ENCODE results near the gene ADCY2.

ADCY2 gene

DNA sequence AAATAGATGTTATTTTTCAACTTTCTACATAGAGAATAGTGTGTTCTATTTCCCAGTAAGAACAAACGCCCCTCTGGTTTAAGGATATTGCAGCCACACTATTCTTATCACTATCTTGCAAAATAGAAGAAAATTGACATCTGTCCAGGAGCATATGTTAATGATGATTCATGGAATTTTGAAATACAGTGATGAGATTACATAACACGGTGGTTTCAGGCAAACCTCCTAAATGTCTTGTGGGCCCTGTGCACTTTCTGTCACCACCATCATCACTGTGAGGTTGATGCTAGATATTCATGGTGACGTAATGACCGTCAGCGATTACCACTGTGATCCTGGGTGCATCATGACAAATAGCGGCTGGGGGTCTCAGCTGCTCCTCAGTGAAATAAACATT, 406.9 kb downstream of the ADCY2 start:
- no peak for DNase-seq (ENCODE audit: low read depth, low spot score)
- no peak overlapping the region for H3K4me3 ChIP-seq (ENCODE audit: low read depth, low read length)
- TF ChIP-seq, protein P1, sequence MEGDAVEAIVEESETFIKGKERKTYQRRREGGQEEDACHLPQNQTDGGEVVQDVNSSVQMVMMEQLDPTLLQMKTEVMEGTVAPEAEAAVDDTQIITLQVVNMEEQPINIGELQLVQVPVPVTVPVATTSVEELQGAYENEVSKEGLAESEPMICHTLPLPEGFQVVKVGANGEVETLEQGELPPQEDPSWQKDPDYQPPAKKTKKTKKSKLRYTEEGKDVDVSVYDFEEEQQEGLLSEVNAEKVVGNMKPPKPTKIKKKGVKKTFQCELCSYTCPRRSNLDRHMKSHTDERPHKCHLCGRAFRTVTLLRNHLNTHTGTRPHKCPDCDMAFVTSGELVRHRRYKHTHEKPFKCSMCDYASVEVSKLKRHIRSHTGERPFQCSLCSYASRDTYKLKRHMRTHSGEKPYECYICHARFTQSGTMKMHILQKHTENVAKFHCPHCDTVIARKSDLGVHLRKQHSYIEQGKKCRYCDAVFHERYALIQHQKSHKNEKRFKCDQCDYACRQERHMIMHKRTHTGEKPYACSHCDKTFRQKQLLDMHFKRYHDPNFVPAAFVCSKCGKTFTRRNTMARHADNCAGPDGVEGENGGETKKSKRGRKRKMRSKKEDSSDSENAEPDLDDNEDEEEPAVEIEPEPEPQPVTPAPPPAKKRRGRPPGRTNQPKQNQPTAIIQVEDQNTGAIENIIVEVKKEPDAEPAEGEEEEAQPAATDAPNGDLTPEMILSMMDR (IDR thresholded peaks at IDR 0.05; ENCODE audit: low read depth, low read length) = no peak
- in situ Hi-C loops (cut with HindIII; ENCODE audit: low sequenced_read_pairs) = no loop called here

DNA sequence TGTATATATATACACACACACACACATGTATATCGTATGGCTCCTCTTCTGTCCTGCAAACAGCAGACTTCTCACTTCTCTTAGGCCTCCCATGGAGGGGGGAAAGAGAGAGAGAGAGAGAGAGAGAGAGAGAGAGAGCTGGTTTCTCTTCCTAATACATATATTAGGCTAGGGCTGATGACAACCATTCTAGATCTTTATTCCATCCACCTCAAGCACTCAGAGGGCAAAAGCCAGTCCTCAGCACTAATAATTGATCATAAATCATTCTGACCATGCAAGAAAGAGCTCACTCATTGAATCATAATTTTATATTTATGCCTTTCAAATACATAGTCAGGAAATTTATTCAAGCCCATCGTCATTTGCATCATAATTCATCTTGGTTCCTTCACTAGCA, 408.0 kb downstream of the ADCY2 start:
- in situ Hi-C loops (cut with HindIII; ENCODE audit: low sequenced_read_pairs) = no loop called here
- TF ChIP-seq, protein P1 (IDR thresholded peaks at IDR 0.05; ENCODE audit: low read depth, low read length) = no peak
- H3K4me3 ChIP-seq (ENCODE audit: low read depth, low read length) = no peak overlapping the region
- DNase-seq (ENCODE audit: low read depth, low spot score) = no peak

DNA sequence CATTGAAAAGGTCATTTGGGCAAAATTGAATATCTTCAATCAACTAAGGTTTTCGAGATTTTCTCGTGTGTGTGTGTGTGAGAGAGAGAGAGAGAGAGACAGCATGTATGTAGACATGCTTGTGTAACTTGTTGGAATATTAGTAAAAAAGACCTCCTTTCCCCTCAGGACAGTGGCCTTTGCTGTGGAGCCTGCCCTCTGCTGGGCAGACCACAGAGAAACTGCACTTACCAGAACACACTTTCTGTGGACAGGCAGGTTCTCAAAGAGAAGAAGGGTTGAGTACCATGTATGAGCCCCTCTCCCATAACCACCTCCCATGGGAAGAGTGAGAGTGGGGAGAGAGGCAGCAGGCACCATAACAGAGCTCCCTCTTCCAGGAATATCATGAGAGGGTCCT, 409.4 kb downstream of the ADCY2 start:
- in situ Hi-C loops (cut with HindIII; ENCODE audit: low sequenced_read_pairs) = no loop called here
- no peak for DNase-seq (ENCODE audit: low read depth, low spot score)
- no peak overlapping the region for H3K4me3 ChIP-seq (ENCODE audit: low read depth, low read length)
- TF ChIP-seq, protein P1 (IDR thresholded peaks at IDR 0.05; ENCODE audit: low read depth, low read length) = peak; percentile 36

DNA sequence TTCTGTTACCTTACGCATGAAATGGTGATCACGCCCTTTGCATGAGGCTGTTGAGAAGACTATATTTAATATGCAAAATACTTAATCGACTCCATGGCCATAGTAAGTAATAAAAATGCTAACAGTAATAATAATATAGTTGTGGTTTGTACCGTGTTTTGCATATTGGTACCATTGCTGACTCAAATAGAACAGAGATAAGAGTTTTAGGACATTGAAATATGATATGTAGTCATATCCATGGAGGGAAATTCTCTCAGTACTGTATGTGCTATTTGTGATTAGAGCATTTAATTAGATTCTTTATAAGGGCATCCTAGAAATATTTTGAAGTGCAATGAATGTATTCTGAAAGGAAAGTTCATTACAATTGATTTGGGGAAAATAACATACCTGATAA, 413.1 kb downstream of the ADCY2 start:
- in situ Hi-C loops (cut with HindIII; ENCODE audit: low sequenced_read_pairs) = no loop called here
- no peak overlapping the region for H3K4me3 ChIP-seq (ENCODE audit: low read depth, low read length)
- TF ChIP-seq, protein P1 (IDR thresholded peaks at IDR 0.05; ENCODE audit: low read depth, low read length) = no peak
- DNase-seq (ENCODE audit: low read depth, low spot score) = no peak

DNA sequence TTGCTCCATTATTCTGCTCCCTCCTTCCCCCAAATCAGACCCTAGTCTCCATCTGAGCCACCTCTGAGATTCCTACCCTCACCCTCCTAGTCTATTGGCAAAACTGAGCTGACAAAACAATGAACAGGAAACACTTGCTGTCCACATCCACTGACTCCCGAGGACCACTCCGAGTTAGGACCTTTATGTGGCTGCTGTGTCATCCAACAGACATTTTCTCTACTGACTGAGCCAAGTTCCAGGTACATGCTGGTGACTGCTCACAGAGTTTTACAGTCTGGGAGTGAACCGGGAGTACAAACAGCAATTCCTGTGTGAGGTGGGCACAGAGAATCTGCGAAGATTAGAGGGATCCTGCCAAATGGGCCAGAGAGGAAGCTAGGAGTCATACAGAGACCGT, 415.8 kb downstream of the ADCY2 start:
- TF ChIP-seq, protein P1 (IDR thresholded peaks at IDR 0.05; ENCODE audit: low read depth, low read length) = no peak
- DNase-seq (ENCODE audit: low read depth, low spot score) = no peak
- in situ Hi-C loops (cut with HindIII; ENCODE audit: low sequenced_read_pairs) = no loop called here
- no peak overlapping the region for H3K4me3 ChIP-seq (ENCODE audit: low read depth, low read length)

DNA sequence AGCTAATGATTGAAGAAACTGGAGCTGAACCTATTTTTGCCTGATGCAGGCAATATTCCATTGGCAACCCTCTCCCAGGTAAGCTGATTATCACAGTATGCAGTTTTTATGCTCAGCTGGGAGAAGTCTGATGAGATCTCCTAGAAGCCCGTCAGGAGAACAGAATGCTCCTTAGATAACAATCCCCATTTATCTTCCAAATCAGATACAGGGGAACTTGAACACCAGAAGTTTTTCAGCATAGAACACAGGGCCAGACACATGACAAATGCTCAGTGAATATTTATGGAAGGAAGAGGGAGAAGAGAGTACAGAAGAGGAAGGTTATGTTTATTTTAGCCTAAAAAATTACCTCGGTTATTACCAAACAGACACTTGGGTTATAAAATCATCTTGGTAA, 417.1 kb downstream of the ADCY2 start:
- no peak overlapping the region for H3K4me3 ChIP-seq (ENCODE audit: low read depth, low read length)
- no peak for DNase-seq (ENCODE audit: low read depth, low spot score)
- TF ChIP-seq, protein P1 (IDR thresholded peaks at IDR 0.05; ENCODE audit: low read depth, low read length) = no peak
- in situ Hi-C loops (cut with HindIII; ENCODE audit: low sequenced_read_pairs) = no loop called here

DNA sequence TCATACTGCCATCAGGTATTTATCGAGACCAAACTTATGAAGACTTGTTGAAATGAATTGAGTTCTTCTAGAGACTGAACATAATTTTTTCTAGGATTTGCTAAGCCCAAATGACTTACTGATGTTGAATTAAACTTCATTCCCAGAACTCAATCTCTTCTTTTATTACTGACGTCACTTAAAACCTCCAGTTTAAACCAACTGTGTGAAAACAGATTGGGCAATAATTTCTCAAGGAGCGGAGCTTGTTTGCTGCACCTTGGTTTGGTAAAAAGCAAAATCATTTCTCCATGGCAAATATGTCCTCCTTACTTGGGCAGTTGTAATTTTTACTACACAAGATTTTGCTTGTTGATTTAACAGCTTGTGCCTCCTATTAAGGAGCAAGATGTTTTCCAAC, 417.6 kb downstream of the ADCY2 start:
- H3K4me3 ChIP-seq (ENCODE audit: low read depth, low read length) = no peak overlapping the region
- TF ChIP-seq, protein P1 (IDR thresholded peaks at IDR 0.05; ENCODE audit: low read depth, low read length) = no peak
- no peak for DNase-seq (ENCODE audit: low read depth, low spot score)
- in situ Hi-C loops (cut with HindIII; ENCODE audit: low sequenced_read_pairs) = no loop called here
